ENCODE data around the gene SLC12A8.

DNA sequence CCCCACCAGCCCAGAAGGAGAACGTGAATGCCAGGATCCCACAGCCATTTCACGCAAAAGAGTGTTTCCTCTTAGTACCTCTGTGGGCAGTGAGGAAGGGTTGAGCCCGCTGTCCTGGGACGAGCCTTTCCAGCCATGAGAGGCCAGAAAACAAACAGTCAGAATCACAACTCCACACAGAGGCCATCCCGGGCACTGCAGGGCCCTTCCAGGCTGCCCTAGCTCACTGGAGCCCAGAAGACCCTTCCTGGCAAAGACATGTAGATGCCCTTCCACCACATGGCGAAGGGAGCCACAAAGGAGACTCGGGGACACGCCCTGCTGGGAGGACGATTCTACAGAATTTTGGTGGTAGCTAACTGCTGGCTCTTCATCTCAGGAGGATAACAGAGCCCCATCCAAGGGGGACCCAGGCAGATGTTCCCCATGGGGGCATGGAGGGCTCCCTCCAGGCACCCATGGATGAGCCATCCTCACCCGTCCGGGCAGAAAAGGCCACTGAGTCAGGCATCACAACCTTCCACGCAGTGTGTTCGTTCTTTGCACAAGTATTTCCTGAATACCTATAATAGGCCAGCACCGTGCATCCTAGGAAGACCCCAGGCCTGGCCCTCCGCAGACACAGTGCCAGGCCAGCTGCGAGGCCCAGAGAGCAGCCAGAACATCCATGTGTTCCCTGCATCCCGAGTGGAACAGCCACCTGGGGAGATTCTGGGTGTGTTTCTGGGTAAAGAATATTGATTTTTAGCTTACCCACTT is 47.2 kb downstream of the SLC12A8 start:
- TF ChIP-seq POLR2A (IDR thresholded peaks at IDR 0.05) (no peak), POLR2AphosphoS5 (IDR thresholded peaks at IDR 0.05) (no peak)
- TF ChIP-seq, protein P1, sequence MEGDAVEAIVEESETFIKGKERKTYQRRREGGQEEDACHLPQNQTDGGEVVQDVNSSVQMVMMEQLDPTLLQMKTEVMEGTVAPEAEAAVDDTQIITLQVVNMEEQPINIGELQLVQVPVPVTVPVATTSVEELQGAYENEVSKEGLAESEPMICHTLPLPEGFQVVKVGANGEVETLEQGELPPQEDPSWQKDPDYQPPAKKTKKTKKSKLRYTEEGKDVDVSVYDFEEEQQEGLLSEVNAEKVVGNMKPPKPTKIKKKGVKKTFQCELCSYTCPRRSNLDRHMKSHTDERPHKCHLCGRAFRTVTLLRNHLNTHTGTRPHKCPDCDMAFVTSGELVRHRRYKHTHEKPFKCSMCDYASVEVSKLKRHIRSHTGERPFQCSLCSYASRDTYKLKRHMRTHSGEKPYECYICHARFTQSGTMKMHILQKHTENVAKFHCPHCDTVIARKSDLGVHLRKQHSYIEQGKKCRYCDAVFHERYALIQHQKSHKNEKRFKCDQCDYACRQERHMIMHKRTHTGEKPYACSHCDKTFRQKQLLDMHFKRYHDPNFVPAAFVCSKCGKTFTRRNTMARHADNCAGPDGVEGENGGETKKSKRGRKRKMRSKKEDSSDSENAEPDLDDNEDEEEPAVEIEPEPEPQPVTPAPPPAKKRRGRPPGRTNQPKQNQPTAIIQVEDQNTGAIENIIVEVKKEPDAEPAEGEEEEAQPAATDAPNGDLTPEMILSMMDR (IDR thresholded peaks at IDR 0.05 in 8 of 11, conservative IDR thresholded peaks at IDR 0.05 in 3 of 11): peak; percentile 26 to 75 (median 68)
